Activated T-helper 1 cell treated with anti-CD3 and anti-CD28 coated beads, Interleukin-2, amount 50 U/mL, for 16 hours (primary cell): Measurements from ENCODE around the gene DAPK1.
"Not testable (repeated sequence)": the region's sequence is repeated elsewhere in the genome, so short reads cannot be mapped to it uniquely, and the experiment has no call there.

Source experiments
- DNase-seq, 2 donors: peaks; one replicate each; pipeline ENCODE4 v3.0.0-alpha.2; 2020; ENCODE audit warnings: low read depth in 1 of 2, low spot score in 1 of 2

Gene DAPK1

DNA sequence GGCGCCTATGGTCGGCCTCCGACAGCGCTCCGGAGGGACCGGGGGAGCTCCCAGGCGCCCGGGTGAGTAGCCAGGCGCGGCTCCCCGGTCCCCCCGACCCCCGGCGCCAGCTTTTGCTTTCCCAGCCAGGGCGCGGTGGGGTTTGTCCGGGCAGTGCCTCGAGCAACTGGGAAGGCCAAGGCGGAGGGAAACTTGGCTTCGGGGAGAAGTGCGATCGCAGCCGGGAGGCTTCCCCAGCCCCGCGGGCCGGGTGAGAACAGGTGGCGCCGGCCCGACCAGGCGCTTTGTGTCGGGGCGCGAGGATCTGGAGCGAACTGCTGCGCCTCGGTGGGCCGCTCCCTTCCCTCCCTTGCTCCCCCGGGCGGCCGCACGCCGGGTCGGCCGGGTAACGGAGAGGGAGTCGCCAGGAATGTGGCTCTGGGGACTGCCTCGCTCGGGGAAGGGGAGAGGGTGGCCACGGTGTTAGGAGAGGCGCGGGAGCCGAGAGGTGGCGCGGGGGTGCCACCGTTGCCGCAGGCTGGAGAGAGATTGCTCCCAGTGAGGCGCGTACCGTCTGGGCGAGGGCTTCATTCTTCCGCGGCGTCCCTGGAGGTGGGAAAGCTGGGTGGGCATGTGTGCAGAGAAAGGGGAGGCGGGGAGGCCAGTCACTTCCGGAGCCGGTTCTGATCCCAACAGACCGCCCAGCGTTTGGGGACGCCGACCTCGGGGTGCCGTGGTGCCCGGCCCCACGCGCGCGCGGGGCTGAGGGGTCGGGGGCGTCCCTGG, 561 bp downstream of the DAPK1 start:
- no peak for DNase-seq

DNA sequence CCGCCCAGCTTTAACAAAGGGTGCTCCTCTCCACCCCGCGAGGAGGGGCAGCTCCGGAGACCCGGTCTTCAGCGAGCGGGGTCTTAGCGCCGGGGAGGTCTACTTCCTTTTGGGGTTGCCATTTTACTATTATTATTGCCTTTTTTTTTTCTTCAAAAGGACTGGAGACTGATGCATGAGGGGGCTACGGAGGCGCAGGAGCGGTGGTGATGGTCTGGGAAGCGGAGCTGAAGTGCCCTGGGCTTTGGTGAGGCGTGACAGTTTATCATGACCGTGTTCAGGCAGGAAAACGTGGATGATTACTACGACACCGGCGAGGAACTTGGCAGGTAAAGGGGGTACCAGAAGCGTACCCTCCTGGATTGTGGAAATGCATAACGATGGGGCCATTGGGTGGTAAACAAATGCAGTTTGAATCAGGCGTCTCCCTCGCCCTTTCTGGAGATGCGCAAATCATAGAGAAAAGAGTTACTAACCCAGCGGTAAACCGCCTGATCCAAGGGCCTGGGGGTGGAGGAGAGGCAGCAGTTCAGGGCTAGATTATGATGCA, 1.2 kb downstream of the DAPK1 start:
- no peak for DNase-seq

GRCh38 chr9:87499424-87500017, 1.9 kb downstream of the DAPK1 start:
- DNase-seq = no peak

- no peak for DNase-seq
Observed at GRCh38 chr9:87500491-87501270, 3.0 kb downstream of the DAPK1 start.

GRCh38 chr9:87501271-87501656, 3.6 kb downstream of the DAPK1 start:
- DNase-seq = not testable (repeated sequence)

DNA sequence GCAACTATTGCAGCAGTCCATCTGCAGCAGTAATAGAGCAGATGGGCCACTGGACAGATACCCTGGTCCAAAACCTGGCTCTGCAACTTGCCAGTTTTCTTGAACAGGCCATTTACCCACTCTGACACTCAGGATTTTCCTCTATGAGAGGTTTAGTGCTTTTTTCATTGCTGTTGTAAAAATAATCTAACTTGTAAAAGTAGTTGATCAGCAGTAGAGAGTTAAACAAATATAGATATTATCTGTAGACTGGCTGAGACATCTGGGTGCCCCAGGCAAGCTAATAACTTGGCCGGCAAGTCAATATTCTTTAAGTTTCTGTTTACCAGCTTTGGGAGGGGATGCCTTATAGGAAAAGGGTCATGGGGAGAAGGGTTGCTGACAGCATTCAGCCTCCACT, 4.1 kb downstream of the DAPK1 start:
- no peak for DNase-seq

GRCh38 chr9:87502391-87503221, 4.9 kb downstream of the DAPK1 start:
- DNase-seq = no peak

DNA sequence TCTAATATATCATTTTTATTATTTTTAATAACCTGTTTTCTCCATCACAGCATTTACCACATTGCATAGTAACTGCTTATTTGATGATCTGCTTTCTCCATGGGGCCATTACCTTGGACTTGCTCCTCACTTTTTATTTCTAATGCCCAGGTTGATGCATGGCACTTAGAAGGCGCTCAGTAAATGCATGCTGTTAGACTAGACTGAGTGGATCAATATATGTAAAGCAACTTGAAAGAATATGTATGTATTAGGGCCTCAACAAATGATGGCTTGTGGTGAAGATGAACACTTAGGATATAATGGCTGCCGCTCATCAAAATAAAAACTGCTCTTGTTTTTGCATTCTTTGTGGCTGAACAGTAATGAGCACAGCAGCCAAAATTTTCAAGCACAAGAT, 5.8 kb downstream of the DAPK1 start:
- no peak for DNase-seq

DNA sequence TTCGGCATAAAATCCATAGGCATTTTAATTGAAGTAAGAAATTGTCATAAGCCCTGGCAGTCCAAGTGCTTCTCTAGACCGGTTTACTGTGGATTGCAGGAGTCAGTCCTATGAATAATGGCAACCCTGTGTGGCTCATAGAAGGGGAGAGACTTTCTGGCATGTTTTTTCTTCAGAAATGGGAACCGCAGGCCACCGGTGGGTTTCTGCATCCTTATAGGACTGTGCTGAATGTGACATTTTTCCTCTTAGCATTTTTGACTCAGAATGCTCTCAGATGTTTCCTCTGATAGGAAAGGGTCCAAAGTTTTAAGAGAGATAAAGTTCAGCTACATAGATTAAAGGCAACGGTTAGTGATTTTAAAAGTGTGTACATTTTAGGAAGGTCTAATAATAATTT, 6.3 kb downstream of the DAPK1 start:
- no peak for DNase-seq

GRCh38 chr9:87504938-87505337, 7.3 kb downstream of the DAPK1 start:
- DNase-seq = no peak

DNA sequence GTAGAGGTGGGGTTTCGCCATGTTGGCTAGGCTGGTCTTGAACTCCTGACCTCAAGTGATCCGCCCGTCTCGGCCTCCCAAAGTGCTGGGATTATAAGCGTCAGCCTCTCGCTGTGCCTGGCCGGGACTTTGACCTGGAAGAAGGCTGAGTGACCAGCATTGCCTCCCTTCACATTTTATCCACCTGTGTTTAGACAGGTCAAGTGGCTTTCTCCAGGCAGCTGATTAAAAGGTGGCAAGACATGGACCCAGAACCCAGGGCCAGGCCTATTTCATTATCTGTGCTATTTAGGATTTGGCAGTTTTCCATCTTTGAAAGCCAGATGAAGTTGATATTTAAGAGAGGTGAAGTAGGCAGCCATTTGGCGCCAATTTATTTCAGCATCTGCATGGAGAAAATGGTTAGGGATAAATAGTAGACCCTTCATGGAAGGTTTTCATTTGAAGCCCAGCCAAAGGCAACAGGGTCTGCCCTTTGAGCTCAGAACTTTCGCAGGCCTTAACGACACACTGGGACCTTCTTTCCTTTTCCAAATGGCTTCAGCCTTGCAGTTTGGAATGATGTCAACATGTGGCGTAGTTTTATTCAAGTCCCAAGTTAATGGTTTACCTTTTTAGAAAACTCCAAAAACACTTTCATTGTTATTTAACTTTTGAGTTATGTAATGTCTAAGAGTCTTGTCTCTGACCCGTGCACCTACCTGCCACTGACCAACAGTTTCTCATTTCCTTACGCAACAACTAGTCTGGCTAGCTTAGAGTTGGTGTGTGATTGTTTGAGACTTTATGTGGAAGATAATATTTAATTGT, 8.4 kb downstream of the DAPK1 start:
- DNase-seq = no peak

DNA sequence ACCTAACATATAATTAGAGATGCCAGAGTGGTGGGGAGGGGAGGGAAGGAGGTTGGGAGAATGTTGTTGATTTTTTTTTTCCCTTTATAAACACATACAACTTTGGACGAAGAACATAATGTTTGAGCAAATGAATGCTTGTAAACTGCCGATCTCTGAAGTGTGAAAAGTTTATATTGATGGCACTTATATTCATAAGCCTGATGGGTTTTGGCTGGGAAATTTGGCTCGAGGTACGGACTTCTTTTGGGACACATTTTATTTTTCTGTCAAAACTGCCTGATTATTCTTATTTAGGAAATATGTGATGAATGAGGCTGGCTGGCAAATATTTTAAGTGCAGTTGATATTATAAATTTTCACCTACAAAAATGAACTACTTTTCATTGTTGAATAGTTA, 9.9 kb downstream of the DAPK1 start:
- DNase-seq = no peak

DNA sequence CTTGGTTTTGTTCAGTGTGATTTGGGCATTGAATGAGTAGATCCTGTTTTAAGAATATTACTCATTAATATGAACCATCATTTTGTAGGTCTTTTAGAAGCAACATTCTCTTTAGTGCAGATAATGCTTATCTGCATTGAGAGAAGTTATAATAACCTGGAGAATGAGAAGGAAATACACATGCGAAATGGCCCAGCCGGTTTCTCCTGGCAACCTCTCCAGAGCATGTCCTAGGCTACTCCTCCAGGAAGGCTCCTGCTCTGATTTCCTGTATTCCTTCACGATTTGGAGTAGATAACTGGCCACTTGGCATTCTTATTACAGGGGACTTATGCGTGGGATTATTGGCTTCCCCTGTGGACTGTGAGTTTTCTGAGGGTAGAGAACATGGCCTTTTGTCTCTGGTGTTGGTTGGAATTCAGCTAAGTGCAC, 12.6 kb downstream of the DAPK1 start:
- no peak for DNase-seq

- DNase-seq = no peak
Observed at GRCh38 chr9:87512311-87512710, 14.6 kb downstream of the DAPK1 start.

- DNase-seq = no peak
Observed at GRCh38 chr9:87513161-87513560, 15.5 kb downstream of the DAPK1 start.

DNA sequence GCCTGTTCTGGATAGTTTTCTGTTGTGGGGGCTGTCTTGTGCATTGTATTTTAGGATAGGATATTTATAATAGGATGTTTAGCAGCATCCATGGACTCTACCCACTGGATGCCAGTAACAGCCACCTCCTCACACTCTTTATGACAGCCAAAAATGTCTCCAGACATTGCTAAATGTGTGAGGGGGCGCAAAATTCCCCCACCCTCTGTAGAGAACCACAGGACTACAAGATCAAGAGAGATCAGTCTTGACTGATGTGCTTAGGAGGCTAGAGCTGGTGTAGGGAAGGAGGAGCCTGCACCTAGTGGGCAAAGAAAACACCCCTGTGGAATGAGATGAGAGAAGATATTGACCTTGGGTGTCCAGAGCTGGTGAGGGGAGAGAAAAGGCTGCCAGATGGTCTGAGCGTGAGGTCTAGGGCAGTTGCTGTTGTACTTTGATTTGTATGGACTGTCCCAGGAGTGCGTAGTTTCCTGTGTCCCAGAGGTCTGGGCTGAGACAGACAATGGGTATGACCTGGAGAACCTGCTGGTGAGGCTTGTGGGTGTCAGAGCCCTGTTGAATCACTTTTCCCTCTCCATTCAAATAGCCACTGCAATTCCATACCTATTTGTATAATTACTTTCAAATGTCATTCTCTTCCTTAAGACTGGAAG, 16.3 kb downstream of the DAPK1 start:
- DNase-seq = no peak

GRCh38 chr9:87515006-87515405, 17.3 kb downstream of the DAPK1 start:
- no peak for DNase-seq

- no peak for DNase-seq
Observed at GRCh38 chr9:87515588-87516221, 18.0 kb downstream of the DAPK1 start.

DNA sequence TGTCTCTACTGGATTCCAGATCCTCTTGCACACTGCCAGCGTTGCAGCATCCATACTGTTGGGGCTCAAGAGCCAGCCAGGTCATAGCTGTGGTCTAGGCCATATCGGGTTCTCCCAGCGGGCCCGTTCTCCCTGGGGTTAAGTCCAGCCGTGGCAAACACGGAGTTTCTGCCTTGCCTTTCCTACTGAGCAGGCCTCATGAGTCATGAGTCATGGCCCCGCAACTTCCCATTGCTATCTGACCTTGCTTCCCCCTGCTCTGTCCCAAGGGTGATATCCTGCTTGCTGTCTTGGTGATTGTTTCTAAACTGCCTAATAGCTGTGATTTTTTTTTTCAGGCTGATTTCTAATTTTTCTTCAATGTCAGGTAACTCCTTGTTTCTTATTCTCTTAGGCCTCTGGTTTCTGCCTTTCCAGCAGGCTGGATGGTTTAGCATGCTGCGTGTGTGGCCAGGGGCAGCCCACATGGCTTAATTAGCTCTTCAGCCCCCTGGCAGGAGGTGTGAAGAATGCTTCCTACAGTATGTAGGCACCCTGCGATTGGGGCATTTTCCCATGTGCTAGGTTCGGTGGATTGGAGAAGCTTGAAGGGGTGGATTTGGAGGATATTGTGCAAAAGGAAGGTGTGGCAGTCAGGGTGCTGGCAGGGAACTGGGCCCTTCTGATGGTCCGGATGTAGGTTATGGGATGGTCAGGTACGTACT, 18.7 kb downstream of the DAPK1 start:
- DNase-seq = no peak
